T-helper 1 cell treated with Interleukin-12 subunit alpha and Interleukin-12 subunit beta and Interleukin-4 antibody, amounts not matched to agents 30 μg/mL and 1 μg/mL, for 36 hours (primary cell): ENCODE measurements around the gene FOSL1.
A peak's percentile ranks its signal among the peaks of the same experiment; 100 is the strongest.

ENCODE experiments used
- H3K27ac Mint-ChIP-seq: one replicate; pipeline ENCODE4 v1.8.0; 2021; ENCODE audit warnings: mild to moderate bottlenecking, mixed read lengths
- H3K27me3 Mint-ChIP-seq: one replicate; pipeline ENCODE4 v1.8.0; 2021; ENCODE audit warnings: low read depth, mixed read lengths
- H3K36me3 Mint-ChIP-seq: one replicate; pipeline ENCODE4 v1.8.0; 2021; ENCODE audit warnings: low read depth, mixed read lengths
- H3K4me1 Mint-ChIP-seq: one replicate; pipeline ENCODE4 v1.8.0; 2021; ENCODE audit warnings: low read depth, mixed read lengths
- H3K4me3 Mint-ChIP-seq: one replicate; pipeline ENCODE4 v1.8.0; 2021; ENCODE audit warnings: mild to moderate bottlenecking, moderate library complexity, mixed read lengths
- H3K9me3 Mint-ChIP-seq: one replicate; pipeline ENCODE4 v1.8.0; 2021; ENCODE audit warnings: mixed read lengths

The FOSL1 gene

DNA sequence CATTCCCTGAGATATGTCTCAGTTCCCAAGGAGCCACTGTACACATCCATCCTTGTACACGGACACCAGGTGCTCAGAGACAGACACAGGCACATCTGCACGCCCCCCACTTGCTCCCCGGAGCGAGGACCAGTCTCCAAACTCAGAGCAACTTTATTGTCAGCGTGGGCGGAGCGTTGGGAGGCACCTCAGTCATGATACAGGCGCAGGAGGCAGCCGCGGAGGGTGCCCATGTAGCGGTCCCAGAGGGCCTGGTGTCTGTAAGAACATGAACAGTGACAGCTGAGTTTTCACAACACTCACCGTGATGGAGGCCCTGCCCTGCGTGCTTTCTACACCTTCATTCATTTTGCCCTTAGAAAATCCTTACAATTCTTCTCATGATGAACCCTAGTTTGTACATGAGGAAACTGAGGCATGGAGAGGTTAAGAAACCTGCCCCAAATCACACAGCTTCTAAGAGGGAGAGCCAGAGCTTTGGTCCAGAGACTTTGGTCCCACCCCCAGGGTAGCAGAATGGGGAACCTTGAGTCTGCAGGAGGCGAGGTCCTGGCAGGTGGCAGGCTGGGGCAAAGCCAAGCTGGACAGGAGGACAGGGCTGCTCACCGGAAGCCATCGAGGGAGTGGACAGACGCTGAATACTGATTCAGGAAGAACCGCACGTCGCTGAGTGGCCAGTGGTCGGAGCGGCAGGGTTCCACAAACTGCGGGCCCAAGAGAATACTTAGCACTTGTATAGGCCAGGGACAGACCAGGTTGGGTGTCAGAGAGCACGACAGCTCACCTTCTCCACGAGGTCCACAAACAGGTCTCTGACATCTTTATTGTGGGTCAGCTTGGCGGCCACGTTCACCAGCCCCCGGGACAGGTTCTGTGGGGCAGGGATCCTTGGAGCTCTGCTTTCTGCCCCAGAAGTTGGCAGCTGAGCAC is 16.1 kb downstream of the FOSL1 start:
- Mint-ChIP-seq H3K4me3 (no peak overlapping the region), H3K9me3 (no peaks in the 10 kb centered on the region), H3K27me3 (no peaks in the 10 kb centered on the region), H3K36me3 (peaks cover 23% of the 10 kb centered on the region), H3K4me1 (peaks cover 42% of the 10 kb centered on the region), H3K27ac (peak overlapping the region; percentile 65)

DNA sequence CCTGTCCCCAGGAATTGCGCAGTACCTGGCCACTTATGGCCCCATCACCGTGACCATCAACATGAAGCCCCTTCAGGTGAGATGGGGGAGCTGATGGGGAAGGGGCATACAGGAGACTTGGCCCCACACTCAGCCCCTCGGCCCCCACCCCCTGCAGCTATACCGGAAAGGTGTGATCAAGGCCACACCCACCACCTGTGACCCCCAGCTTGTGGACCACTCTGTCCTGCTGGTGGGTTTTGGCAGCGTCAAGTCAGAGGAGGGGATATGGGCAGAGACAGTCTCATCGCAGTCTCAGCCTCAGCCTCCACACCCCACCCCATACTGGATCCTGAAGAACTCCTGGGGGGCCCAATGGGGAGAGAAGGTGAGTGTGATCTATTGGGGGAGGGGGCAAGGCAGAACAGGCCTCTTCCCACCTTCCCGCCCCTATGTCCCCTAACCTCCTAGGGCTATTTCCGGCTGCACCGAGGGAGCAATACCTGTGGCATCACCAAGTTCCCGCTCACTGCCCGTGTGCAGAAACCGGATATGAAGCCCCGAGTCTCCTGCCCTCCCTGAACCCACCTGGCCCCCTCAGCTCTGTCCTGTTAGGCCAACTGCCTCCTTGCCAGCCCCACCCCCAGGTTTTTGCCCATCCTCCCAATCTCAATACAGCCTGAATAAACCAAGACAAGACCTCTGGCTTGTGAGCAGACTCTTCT is 17.0 kb downstream of the FOSL1 start:
- Mint-ChIP-seq H3K36me3 (peaks cover 21% of the 10 kb centered on the region), H3K9me3 (no peaks in the 10 kb centered on the region), H3K27me3 (no peaks in the 10 kb centered on the region), H3K4me3 (no peak overlapping the region), H3K4me1 (peaks cover 37% of the 10 kb centered on the region), H3K27ac (no peak overlapping the region)

DNA sequence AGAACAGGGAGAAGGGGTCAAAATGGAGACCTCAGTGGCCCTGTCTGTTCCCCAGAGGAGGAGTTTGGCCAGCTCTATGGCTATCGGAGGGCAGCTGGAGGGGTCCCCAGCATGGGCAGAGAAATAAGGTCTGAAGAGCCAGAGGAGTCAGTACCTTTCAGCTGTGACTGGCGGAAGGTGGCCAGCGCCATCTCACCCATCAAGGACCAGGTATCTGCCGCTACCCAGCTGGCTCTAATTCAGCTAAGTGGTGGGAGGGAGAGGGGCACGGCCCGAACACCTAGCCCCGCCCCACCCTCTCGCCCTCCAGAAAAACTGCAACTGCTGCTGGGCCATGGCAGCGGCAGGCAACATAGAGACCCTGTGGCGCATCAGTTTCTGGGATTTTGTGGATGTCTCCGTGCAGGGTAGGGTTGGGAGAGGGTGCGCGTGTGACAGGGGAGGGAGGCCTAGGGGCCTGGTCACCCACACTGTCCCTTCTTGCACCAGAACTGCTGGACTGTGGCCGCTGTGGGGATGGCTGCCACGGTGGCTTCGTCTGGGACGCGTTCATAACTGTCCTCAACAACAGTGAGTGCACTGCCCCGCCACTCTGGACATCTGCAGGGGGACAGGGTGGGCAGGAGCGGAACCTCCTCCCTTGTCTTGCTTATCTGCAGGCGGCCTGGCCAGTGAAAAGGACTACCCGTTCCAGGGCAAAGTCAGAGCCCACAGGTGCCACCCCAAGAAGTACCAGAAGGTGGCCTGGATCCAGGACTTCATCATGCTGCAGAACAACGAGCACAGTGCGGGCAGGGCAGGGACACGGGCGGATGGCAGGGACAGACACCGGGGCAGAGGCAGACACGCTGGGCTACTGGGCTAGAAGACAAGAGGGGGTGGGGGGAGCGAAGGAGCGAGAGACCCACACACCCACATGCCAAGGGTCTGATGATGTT is 17.8 kb downstream of the FOSL1 start:
- Mint-ChIP-seq H3K4me3 (no peak overlapping the region), H3K4me1 (peaks cover 36% of the 10 kb centered on the region), H3K36me3 (peaks cover 20% of the 10 kb centered on the region), H3K9me3 (no peaks in the 10 kb centered on the region), H3K27ac (no peak overlapping the region), H3K27me3 (no peaks in the 10 kb centered on the region)

DNA sequence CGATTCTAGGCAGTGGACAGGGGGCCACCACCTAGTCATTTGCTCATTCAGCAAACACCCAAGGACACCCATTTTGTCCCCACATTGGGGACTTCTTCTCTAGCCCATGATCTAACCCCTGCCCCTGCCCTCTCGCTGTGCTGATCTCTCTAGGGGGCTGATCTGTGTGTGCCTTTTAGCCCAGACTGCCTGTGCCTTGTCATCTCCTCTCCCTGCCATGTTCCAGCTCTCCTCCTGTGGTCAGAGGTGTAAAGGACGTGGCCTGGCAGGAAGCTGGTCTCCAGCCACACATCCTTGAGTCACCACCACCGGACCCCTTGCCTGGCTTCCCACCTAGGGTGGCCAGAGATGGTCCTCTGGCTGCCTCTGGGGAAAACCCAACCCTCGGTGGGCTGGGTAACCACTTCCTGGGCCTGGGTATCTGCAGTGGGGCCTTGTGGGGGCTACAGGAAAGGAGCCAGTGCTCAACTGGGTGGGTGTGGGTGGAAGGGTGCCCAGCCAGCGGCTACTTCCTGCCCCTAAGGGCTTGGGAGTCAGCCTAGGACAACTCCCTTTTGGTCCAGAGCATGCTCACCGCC is 19.3 kb downstream of the FOSL1 start:
- peak overlapping the region; percentile 48 for H3K4me3 Mint-ChIP-seq

DNA sequence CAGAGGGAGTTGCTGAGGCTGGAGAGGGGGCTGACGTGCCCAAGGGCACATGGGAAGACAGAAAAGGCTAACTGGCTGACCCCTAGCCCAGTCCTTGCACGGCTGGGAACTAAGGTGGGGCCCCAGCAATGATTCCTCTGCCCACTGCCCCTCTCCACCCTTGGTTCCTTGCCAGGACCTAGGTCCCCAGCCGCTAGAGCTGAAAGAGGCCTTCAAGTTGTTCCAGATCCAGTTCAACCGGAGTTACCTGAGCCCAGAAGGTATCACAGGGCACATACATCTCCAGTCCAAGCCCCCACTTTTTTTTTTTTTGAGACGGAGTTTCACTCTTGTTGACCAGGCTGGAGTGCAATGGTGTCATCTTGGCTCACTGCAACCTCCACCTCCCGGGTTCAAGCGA is 20.2 kb downstream of the FOSL1 start:
- H3K4me3 Mint-ChIP-seq = no peak overlapping the region
- no peaks in the 10 kb centered on the region for H3K27me3 Mint-ChIP-seq
- no peak overlapping the region for H3K27ac Mint-ChIP-seq
- H3K4me1 Mint-ChIP-seq = peaks cover 23% of the 10 kb centered on the region
- H3K36me3 Mint-ChIP-seq = peaks cover 11% of the 10 kb centered on the region
- no peaks in the 10 kb centered on the region for H3K9me3 Mint-ChIP-seq

More for the DNA sequence above, 19.3 kb downstream of the FOSL1 start:
- Mint-ChIP-seq H3K4me1 (peaks cover 28% of the 10 kb centered on the region), H3K27ac (peak overlapping the region; percentile 76), H3K27me3 (no peaks in the 10 kb centered on the region), H3K36me3 (peaks cover 14% of the 10 kb centered on the region), H3K9me3 (no peaks in the 10 kb centered on the region)

DNA sequence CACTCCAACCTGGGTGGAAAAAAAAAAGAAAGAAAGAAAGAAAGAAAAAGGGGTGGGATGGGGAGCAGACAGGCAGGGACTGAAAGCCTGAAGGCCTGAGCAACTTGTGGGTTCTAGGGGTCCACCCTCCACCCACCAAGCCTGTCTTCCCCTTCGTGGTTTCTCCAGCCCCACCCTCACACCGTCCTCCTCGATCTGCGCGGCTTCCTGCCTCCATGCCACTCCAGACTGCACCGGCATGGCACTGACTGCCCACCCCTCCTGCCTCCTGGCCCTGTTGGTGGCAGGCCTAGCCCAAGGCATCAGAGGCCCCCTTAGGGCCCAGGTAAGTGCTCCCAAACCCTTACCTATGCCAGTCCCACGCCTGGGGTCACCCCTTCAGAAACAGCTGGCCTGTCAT is 20.6 kb downstream of the FOSL1 start, which contains the start of gene CTSW:
TSS of gene CTSW (plus strand) at position 221 of the 400 bp plus-strand sequence. CDS start at position 239, 18 bp downstream.
- Mint-ChIP-seq H3K36me3 (peaks cover 9% of the 10 kb centered on the region), H3K9me3 (no peaks in the 10 kb centered on the region), H3K4me3 (peak within 1 kb of the TSS; percentile 48), H3K4me1 (peaks cover 19% of the 10 kb centered on the region), H3K27ac (peak within 1 kb of the TSS; percentile 76), H3K27me3 (no peaks in the 10 kb centered on the region)

DNA sequence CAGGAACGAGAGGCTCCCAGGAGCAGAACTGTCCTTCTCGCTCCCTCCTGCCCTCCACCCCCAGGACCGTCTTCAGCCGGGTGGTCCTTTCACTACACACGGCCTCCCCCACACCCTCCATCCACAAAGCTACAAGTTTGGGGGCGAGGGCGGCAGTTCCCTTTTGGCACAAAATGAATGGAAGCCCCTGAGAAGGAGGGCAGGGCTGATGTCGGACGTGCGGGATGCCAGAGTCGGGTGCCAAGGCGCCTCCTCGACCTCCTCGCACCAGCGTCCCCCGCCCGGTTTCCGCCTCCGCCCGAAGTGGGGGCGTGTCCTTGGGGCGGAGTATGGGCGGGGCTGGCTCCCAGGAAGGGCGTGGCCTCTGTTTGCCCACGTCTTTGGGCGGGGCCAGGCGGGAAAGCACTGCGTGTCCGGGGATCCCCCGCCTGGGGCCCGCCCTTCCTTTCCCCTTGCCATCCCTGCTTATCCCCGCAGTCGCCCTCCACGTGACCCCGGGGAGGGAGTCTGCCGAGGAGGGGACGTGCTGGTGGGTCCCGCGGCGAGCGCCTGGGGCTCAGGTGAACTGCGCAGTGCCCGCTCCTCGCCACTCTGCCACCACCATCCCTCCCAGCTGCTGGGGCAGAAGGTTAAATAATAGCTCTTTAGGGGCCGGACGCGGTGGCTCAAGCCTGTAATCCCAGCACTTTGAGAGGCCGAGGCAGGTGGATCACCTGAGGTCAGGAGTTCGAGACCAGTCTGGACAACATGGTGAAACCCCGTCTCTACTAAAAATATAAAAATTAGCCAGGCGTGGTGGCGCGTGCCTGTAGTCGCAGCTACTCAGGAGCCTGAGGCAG is 26.7 kb downstream of the FOSL1 start:
- Mint-ChIP-seq H3K9me3 (no peaks in the 10 kb centered on the region), H3K36me3 (no peaks in the 10 kb centered on the region), H3K4me3 (peak overlapping the region; percentile 93), H3K27me3 (peaks cover 5% of the 10 kb centered on the region), H3K27ac (peak overlapping the region; percentile 87), H3K4me1 (peaks cover 15% of the 10 kb centered on the region)

DNA sequence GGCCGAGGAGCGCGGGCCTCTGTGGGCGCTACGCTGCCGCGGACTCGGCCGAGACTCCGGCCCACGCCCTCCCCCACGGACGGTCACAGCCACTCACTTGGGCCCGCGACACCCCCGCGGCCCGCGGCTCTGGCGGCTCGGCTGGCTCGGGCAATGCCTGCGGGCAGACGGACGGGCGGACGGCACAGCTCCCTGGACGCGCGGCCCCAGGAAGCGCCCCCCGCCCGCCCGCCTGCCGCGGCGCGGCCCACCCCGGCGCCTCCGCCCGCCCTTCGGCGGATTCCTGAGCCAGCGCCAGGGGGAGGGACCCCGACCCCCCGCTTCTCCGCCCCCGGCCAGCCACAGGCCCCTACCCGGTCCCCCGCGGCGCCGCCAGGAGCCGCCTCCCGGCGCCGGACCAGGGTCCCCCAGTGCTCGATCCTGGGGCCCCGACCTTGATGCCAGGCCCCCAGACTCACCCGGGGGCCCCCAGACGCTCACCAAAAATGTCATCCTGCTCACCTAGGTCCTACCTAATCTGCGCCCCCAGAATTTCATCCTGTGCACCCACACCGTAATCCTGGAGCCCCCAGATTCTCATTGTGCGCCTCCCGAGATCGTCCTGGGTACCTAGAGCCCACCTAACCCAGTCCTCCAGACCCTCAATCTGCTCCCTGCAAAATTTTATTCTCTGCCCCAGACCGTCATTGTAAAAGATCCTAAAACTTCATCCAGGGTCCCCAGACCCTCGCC is 27.4 kb downstream of the FOSL1 start, which contains the start of gene EFEMP2:
TSS of gene EFEMP2 (minus strand) at position 215 of the 732 bp plus-strand sequence. CDS start 446 bp downstream, outside the sequence.
- Mint-ChIP-seq H3K9me3 (no peaks in the 10 kb centered on the region), H3K4me3 (peak within 1 kb of the TSS; percentile 93), H3K27ac (peak within 1 kb of the TSS; percentile 87), H3K27me3 (peaks cover 5% of the 10 kb centered on the region), H3K36me3 (no peaks in the 10 kb centered on the region), H3K4me1 (peaks cover 13% of the 10 kb centered on the region)

DNA sequence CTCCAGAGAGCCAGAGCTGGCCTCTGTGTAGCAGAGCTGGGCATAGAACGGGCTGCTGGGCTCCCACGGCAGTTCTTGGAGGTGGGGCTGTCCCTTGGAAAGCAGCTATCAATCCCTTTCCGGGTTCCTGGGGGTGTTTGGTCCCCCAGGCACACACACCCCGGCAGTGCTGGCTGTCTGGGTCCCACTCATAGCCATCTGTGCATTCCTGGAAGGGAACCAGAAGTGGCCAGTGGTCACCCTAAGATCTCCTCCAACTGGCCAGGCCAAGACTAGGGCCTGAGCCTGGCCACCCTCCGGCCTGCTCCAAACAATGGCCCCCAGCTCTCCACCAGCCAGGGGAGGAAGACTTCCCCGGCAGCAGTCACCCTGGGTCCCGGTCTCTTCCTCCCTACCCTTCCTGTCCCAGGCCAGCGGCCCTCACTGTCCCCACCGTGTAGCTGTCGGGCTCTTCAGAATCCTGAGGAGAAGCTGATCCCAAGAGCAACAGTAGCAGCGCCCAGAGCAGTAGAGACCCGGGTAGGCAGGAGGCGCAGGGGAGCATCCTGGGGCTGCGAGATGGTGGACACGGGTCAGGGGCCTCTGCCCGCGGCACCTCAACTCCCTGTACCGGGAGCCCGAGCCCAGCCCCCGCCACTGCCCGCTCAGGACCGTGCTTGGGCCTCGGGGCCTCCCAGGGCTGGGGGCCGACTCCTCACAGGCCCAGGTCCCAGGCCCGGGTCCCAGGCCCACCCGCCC is 28.2 kb downstream of the FOSL1 start:
- Mint-ChIP-seq H3K4me3 (peak overlapping the region; percentile 28), H3K4me1 (peaks cover 15% of the 10 kb centered on the region), H3K27ac (no peak overlapping the region), H3K36me3 (peaks cover 4% of the 10 kb centered on the region), H3K27me3 (peaks cover 5% of the 10 kb centered on the region), H3K9me3 (no peaks in the 10 kb centered on the region)

DNA sequence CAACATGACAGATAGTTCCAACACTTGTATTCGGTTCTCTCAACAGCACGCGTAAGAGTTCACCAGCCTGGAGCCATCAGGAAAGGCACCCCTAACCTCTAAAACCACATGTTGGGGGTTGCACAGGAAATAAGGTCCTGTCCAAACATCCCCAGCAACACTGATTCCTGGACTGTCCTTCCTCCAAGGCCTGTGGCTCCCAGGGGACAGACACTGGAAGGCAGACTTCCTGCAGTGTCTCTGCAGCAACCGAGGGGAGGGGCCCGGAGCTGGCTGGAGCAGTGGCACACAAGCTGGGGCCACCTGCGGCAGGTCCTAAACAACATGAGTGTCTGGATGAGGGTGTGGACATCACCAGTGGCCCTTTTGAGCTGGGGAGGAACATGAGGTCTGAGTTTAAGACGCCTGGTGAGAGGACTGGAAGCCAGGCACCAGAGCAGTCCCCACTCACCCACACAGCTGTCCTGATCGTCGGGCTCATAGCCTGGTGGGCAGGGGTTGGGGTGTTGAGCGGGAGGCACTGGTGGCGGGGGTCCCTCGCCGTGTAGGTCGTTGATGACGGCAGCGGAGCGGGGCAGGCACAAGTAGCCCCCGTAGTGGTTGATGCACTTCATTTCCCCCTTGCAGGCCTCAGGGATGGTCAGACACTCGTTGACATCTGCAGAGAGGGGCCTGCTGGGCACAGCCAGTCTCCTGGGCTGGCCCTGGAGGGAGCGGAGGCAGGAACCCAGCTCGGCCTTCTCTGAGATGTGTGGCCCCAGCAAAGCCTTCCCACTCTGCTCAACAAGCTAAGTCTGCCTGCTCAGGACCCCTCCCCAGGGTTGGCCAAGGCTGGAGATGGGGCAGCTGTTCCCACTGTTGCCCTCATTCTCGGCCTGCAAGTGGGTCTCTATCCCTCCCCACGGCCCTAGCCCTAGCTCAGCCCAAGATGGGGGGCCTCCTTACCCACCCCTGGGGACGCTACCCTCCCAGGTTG is 29.2 kb downstream of the FOSL1 start:
- Mint-ChIP-seq H3K4me3 (peak overlapping the region; percentile 40), H3K27ac (peak overlapping the region; percentile 15)

DNA sequence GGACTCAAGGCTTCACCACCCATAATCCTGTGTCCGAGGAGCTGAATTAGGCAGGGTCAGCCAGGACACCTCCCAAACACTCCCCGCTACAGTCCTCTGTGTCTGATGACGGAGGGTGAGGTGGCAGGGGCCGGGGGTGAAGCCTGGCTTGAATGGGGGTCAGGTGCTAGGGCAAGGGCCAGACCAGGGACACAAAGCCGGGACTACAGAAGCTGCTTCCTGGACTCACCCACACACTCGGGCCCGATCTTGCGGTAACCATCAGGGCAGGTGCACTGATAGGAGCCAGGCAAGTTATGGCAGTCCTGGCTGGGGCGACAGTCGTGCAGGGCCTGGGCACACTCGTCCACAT is 29.9 kb downstream of the FOSL1 start:
- H3K27ac Mint-ChIP-seq = peak overlapping the region; percentile 15
- H3K27me3 Mint-ChIP-seq = peaks cover 5% of the 10 kb centered on the region
- H3K36me3 Mint-ChIP-seq = peaks cover 9% of the 10 kb centered on the region
- H3K4me1 Mint-ChIP-seq = peaks cover 16% of the 10 kb centered on the region
- H3K4me3 Mint-ChIP-seq = no peak overlapping the region
- H3K9me3 Mint-ChIP-seq = no peaks in the 10 kb centered on the region

More for the DNA sequence above, 29.2 kb downstream of the FOSL1 start:
- H3K9me3 Mint-ChIP-seq = no peaks in the 10 kb centered on the region
- peaks cover 5% of the 10 kb centered on the region for H3K27me3 Mint-ChIP-seq
- peaks cover 16% of the 10 kb centered on the region for H3K4me1 Mint-ChIP-seq
- peaks cover 7% of the 10 kb centered on the region for H3K36me3 Mint-ChIP-seq
